Hindlimb muscle (tissue), 1 donor: ENCODE data around the gene ZFYVE28. TPM values are rescaled to one million over a fixed set of nuclear protein-coding genes. Genes with fewer than 3 reads are reported as not detected.
"Not testable (repeated sequence)": the region's sequence is repeated elsewhere in the genome, so short reads cannot be mapped to it uniquely, and the experiment has no call there.

Source experiments
- DNase-seq: peaks from one replicate; pipeline ENCODE4 v3.0.0-alpha.2; 2013
- polyA plus RNA-seq: library from polyadenylated mRNA; unstranded; fragments of 120-200 nt; gene quantifications from one replicate; pipeline ENCODE4 v1.2.1, GENCODE V29; 2013; ENCODE audit not compliant: insufficient read length

ZFYVE28 gene
- 2.5 TPM for polyA plus RNA-seq

DNA sequence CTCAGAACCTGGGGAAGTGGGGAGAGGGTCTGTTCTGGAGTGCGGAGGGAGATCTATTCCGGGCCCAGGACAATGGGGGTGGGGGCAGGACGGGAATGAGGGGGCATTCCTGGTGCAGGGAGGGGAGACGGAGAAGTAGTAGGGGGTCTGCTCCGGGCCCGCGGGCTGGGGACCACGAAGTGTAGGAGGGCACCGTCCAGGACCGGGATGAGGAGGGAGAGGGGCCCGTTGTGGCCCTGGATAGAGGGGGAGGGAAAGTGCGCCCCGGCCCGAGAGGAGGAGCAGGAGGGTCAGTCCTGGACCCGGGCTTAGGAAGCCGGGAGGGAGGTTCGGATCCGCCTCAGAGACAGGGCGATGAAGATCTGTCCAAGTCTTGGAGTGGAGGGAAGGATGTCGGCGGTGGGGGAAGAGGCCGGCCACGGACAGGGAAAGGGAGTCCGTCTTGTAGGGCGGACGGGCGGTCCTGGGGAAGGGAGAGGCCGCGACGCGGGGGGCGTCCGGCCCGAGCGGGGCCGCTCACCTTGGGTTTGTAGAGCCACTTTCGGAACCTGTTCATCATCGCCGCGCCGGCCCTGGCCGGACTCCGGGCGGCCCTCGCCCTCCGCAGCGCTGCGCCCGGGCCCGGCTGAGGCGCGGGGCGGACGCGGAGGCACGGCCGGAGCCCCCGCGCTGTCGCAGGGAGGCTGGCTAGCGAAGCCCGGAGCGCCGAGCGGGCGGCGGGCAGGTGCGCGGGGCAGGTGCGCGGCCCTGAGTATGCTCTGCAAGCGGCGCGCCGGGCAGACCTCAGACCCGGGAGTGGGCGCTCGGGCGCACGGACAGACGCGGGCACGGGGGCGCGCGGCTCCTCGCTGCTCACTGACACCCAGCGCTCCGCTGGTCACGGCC, at the start of gene ZFYVE28:
TSS of gene ZFYVE28 (minus strand) at position 881 of the 885 bp plus-strand sequence. CDS start at position 559, 322 bp downstream.
- DNase-seq = no peak

DNA sequence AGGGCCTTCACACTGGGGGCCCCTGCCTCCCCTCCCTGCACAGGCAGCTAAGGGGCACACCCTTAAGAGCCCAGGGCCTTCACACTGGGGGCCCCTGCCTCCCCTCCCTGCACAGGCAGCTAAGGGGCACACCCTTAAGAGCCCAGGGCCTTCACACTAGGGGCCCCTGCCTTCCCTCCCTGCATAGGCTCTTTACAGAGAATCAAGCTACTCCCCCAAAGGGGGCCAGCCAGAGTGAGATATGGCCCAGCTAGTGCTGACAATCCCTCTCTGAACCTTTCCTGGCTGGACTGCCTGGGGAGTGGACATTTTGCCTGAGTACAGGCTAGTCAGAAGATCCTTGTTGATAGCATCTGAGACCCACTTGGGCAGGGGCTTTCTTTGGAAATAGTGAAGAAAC, 47.1 kb upstream of the ZFYVE28 start:
- DNase-seq = not testable (repeated sequence)

DNA sequence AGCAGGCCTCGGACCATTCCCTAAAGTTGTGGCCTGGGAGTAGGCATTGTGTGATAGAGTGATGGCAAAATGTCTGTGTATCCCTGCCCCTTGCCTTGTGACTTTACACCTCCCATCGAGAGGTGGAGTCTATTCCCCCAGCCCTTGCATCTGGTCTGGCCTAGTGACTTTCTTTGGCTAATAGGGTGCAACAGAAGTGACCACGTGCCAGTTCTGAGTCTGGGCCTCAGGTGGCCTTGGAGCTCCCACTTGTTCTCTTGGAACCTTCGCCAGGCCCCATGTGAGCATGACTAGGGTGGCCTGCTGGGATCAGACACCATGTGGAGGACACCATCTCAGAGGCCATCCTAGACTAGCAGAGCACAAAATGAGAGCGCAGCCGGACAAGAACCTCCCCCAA, 46.6 kb upstream of the ZFYVE28 start:
- no peak for DNase-seq

DNA sequence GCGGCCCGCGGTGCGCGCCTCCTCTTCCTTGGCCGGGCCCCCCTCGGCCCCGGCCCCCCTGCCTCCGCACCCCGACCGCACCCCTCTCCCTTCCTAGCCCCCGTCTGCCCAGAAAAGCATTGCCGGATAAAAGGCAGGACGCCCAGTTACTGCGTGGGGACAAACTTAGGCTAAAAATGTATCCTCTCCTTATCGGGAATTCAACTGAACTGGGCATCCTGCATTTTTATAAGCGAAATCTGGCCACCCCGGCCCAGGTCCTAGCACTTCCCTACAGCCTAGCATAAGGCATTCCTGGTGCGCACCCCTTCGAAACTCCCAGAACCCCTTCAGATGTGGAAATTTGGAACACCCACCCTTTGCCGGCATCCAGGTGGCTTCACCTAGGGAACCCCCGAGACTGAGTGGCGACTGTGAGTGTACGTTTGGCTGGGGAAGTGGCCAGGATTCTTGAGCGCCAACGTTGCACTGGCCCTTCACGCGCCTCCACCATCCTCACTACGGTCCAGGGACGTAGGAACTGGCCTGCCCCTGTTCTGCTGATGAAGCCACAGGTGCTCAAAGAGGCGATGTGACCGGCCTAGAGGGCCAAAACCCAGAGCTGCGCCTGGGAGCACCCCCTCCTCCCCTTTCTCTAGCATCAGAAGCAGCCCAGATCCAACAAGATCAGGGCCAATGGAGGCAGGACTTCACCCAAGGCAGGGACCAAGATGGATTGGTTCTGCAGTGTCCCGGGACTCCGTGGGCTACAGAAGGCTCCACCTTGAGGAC, 44.7 kb upstream of the ZFYVE28 start:
- no peak for DNase-seq

DNA sequence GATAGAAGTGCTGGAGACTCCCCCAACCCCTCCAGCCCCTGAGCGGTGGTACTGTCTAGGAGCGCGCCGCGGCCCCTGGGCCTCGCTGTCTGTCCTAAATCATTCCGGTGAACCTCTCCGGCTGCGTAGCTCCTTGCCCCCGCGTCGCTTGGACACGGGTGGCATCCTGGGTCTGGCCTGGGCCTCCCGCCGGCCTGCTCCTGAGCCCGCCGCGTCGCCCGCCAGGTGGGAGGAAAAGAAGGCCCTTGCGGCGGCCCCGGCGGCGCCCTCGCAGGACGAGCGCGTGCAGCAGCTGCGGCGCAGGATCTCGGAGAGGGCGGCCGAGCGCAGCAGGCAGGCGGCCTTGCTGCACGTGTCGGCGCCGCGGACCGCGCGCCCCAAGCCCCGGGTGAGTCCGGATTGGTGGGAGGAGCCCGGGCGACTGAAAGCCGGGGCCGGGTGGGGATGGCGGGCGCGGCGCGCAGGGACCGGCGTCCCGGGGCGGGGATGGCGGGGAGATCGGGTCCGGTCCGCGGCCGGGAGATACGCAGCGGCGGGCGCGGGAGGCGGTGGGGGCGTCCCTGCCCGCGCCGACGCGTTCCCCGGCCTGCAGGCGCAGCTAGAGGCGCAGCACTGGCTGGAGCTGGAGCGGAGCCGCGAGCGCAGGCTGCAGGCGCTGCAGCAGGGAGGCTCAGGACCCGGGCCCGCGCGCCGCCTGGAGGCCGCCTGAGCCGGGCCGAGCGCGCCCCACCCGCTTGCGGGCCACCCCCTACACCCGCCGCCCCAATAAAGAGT, 44.0 kb upstream of the ZFYVE28 start:
- peak; percentile 87 for DNase-seq

DNA sequence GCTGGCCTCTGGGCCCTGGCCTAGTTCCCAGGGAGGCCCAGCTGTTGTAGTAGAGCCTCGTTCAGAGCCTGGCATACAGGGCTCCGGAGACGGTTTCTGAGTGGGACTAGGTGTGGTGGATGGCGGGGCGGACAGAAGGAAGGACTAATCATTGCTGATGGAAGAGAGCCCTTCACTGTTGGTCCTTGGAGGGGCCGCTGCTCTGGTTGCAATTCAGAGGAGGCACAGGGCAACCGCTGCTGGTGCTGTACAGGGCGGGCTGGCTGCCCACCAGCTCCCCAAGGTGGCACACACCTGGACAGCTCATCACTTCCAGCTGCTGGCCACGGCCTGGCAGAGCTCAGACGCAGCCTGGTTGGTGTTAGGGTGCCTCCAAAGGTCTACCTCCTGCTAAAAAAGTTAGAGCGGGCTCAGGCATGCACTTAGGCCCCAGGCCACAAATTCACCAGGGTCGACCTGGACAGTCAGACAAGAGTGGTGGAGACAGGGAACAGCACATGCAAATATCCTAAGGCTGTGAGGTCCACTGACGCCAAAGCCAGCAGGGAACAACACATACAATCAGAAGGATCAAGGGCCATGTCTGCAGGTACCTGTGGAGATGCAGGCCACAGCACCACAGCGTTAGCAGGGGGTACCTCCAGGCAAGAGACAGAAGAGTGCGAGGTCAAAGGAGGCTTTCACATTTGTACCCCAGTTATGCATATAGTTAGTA, 43.0 kb upstream of the ZFYVE28 start:
- DNase-seq = no peak

DNA sequence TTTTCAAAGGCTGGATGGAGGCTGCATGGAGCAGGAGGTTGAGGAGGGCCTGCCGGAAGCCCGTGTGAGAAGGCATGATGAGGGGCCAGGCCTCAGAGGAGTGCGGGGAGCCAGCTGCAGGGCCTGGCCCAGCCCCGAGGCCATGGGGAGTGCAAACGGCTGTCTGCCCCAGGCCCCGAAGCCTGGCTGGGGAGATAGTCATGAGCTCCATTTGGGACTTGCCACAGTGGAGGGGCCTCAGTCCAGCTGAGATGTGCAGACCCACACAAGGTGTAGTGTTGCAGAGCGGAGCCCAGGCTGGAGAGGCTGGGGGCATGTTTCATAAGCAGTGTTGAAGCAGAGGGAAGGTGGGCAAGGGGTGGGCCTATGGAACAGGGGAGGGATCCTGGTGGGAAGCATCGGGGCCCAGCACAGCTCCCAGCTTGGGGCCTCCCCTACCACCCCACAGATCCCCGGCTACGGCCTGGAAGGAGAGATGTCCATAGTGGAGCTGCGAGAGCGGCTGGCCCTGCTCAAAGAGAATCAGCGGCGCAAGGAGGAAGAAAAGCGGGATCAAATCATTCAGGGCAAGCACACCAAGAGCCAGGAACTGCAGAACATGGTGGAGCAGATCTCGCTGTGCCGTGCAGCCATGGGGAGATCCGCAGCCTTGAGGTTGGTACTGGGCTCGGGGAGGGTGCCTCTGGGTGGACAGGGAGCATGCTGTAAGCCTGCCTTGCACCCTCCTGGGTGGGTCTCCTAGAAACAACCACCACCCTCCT, 41.3 kb upstream of the ZFYVE28 start:
- no peak for DNase-seq

DNA sequence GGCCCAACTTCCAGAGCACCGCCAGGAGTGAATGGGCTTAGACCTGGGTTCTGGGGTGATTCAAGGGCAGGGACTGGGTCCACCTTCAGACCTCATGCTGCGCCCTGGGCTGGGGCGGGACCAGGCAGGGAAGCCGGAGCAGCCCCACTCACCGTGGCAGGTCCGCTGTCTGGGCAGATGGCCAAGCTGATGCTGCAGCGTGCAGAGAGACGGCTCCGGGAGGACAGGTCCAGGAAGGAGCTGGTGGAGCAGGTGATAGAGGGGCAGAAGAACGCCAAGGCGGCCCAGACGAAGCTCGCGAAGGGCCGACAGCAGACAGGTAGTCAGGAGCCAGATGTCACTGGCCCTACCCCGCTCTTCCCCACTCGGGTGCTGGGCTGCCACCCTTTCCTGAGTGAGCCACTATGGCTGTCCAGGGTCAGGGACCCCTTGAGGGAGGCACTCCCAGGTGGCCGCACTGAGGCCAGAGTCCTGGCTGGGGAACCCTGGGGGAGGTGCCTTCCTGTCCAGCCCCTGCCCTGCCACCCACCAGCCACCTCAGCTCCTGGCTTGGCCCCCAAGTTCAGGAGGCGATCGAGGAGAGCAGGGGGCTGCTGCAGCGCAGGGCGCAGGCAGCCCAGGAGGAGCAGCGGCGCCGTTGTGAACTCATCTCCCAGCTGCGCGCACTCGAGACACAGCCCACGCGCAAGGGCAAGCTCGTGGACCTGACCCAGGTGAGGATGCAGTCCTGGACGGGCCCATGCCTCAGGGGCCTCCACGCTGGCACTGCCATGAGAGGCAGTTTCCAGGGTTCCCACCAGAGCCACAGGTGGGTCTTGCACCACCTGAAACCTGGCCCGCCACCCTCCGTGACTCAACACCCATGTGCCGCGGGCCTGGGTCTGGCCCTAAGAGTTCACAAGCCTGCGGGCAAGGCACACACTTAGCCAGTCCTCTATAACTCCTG, 40.4 kb upstream of the ZFYVE28 start:
- DNase-seq = no peak

DNA sequence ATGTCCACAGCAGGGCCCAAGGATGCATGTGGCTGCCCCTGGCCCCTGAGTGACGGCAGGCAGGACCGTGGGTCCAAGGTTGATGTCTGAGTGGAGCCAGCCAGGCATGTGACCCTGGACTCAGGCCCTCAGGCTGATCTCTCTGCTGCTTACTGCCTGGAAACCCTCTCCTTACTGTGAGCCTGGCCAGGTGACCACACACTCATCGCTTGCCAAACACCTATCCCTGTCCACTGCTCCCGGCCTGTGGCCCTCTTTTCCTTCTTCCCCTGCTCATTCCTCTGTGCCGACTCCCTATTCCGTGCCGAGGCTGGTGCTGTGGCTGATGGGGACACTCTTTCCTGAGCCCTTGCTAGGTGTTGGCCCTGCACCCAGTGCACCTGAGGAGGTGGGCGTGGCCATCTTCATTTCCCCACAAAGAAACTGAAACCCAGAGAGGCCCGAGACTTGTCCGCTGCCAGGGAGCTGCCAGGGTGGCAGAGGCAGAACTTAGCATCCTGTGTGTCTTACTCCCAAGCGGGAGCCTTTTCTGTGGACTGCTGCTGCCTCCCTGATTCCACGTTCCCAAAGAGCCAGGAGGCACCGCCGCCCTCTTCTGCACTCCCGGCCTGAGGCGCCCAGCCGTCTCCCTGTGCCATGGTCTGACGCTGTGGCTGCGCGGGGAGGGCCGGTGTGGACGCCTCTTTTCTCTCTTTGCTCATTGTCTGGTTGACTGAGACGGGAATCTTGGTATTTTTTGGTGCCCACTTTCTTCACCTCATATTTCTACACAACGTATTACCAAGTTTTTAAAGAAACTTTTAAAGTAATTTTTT, 39.2 kb upstream of the ZFYVE28 start:
- no peak for DNase-seq

DNA sequence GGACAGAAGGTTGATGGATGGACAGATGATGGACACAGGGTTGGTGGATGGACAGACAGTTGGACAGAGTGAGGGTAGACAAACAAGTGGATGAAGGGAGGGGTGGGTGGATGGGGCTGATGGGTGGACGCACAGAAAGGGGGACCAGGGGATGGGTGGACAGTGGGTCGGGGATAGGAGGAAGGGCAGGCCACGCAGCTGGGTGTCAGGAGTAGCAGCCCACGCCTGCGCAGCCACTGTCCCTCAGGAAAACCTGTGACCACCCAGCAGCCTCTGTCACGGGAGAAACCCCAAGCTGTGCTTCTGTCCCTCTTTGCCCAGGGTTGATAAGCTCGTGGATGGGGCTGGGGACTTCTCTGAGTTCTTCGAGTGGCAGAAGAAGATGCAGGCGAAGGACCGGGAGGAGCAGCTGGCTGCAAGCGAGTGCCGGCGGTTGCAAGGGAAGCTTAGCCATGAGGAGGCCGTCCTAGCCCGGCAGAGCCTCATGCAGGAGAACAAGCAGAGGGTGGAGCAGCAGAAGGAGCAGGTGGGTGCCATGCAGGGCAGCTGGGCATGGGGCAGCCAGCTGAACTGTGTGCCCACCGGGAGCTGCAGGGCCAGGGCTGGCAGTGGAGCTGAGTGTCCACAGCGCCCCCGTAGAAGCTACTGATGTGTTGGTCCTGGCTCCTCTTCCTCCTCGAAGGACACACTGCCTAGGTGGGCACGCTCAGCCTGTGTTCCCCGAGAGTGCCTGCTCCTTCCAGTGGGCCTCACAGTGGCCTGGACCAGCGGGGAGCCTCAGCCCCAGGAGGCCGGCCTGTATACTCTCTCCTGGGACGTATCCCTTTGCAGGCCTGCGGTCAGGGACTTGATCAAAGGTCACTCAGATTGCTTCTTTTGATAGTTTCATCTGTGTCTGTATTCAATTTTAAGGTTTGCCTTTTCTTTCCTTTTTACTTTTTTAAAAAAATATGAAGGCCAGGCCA, 33.7 kb upstream of the ZFYVE28 start:
- no peak for DNase-seq

DNA sequence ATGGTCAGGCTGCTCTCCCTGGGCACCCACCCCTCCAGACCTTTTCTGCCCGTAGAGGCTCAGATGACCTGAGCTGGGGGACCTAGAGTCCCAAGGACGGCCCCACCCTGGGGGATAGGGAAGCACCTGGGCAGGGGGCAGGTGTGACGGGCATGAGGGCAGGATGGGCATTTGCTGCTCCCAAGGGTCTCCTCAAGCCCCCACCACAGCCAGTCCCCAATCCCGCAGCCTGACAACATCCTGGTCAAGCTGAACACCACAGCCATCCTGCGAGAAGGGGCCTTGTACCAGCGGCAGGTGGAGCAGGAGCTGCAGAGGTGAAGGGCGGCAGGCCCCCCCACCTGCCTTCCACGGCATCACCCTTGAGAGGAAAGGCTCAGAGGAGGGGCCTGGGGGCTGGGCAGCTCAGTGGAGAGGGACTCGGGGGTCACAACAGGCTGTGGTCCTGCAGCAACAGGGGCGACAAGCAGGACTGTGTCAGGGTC, 32.6 kb upstream of the ZFYVE28 start:
- no peak for DNase-seq

DNA sequence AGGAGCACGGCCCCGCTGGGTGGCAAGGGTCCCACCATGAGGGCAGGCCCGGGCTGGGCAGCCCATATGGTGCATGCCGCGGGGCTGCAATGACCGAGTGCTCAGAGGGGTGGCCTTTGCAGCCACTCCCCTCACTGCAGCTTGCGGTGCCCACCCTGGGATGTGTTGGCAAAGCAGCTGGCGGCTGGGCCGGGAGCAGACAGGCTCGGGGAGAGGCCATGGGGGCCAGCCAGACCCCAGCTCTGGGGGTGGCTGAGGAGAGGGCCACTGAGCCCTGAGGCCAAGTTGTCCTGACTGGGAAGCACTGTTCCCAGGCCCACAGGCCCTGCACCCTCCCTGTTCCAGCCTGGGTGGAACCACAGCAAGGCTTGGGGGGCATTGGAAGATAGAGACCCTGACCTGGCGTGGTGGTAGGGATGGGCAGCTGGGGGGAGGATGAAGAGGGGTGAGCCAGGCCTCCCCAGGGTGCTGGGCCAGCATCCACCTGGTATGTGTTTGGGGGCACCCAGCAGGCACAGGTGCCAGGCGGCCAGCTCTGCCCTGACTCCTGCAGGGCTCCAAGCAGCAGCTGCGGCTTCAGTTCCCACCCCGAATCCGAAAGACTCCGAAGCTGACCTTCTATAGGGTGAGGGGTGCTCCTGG, 32.1 kb upstream of the ZFYVE28 start:
- DNase-seq = no peak

DNA sequence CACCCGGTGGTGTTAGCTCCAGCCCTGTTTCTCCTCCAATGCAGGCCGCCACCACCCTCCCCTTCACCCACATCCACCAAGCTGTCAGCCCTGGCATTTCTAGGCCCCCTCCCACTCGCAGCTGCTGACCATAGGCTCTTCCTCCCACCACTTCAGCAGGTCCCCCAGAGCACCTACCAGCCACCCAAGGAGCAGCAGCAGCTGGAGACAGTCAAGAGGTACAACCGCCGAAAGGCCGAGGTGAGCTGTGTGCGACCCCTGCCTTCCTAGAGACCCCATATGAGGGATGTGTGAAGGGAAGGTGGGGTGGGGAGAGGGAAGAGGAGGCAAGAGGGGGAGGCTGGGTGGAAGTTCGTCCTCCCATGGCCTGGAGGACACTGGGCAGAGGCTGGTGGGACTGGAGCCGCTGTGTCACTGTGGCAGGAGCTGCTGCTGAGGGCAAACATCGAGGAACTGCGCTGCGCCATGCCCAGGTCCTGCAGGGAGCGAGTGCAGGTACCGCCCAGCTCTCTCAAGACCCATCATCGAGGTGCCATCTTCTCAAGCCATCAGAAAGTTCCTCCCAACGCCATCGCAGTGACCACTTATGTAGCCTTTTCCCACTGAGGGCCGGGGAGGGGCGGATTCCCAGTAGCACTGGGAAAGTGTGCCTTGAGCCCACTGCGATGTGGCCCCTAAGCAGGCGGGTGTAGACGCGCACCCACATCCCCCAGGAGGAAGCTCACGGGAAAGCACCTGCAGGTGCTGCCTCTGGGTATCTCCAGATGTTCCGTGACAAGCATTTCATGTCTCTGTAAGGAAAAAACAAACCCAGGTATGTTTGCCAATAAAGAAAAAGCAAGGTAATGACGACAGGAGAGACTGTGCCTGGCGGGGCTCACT, 31.3 kb upstream of the ZFYVE28 start:
- DNase-seq = no peak

DNA sequence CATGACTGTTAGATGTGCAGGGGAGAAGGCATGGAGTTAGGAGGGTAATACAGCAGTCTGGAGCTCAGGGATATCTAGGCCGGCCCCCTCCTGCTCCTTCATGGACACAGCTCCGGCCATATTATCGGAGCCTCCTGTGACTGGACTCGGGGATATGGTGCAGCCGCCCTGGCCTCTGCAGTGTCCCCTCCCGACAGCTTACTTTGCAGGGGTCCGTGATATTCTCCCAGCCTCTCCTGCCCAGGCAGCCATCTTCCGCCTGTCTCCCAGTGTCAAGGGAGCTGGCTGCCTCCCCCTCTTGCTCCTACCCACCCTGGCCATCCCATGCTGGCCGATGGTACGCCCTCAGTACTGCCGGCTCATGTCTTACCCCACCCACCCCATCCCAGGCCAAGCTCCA, 30.6 kb upstream of the ZFYVE28 start:
- no peak for DNase-seq

DNA sequence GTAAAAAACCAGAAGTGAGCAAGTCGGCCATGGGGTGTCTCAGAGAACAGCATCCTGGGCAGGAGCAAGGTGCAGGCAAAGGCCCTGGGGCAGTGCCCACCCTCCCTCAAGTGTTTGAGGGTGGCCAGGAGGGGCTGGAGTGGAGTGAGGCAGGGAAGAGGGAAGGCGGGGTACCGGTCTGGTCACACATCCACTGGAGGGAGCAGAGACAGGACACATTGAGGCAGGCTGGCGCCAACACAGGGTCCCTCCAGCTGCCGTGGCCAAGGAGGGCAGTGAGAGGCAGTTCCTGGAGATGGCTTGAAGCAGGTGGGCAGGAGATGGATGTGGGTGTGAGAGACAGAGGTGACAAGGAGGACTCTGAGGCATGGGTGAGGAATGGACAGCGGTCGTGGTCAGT, 30.1 kb upstream of the ZFYVE28 start:
- DNase-seq = no peak
